ENCODE results near the gene APOB.

DNA sequence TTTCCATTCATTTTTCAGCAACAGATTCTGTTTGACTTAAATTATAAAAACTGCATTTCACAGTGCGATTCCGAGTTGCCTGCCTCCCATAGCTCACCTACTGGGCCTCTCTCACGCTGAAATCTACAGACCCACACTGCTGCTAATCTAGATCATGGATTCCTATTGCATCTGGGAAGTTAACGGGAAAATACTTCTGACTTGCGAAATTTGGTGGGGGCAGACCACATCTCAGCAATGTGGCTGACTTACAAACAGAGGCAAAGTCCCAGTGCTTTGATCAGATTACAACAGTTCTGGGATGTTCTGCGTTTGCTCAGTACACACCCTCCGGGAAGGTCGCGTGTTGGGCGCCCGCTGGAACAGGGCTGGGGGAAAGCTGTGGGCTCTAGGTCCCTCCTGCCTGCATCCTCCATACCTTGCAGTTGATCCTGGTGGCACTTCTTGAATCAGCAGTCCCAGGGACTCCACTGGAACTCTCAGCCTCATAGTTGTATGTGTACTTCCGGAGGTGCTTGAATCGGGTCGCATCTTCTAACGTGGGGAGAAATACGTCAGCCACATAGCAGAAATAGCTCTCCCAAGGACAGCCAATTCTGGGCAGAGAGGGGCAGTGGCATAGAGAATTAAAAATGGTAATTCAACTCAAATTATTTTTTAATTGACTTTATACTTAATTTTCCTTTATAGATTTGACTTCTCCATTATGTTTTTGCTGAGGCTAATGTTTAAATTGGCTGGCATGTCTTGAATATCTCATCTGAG is 1.7 kb downstream of the APOB start:
- TF ChIP-seq, protein P1, sequence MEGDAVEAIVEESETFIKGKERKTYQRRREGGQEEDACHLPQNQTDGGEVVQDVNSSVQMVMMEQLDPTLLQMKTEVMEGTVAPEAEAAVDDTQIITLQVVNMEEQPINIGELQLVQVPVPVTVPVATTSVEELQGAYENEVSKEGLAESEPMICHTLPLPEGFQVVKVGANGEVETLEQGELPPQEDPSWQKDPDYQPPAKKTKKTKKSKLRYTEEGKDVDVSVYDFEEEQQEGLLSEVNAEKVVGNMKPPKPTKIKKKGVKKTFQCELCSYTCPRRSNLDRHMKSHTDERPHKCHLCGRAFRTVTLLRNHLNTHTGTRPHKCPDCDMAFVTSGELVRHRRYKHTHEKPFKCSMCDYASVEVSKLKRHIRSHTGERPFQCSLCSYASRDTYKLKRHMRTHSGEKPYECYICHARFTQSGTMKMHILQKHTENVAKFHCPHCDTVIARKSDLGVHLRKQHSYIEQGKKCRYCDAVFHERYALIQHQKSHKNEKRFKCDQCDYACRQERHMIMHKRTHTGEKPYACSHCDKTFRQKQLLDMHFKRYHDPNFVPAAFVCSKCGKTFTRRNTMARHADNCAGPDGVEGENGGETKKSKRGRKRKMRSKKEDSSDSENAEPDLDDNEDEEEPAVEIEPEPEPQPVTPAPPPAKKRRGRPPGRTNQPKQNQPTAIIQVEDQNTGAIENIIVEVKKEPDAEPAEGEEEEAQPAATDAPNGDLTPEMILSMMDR (IDR thresholded peaks at IDR 0.05), result no peak
- TF ChIP-seq POLR2A (IDR thresholded peaks at IDR 0.05), result no peak

All from prostate gland (tissue), 2 donors.